Gastroesophageal sphincter (tissue), 4 donors: ENCODE measurements around the gene WDR64. TPM values are rescaled to one million over a fixed set of nuclear protein-coding genes. Genes with fewer than 3 reads are reported as not detected.

Experiments
- ATAC-seq: fragments of 150-250 bp; one replicate; pipeline ENCODE4 v1.9.1; 2016; ENCODE audit warnings: mild to moderate bottlenecking, moderate library complexity
- H3K27ac ChIP-seq, 4 donors: fragments of 200-600 bp; sonication (generic) in 3 of 4; 1 replicate in 3 of 4; 2 replicates in 1 of 4; pipeline ENCODE4 v1.5.1; 2016 to 2019
- H3K27me3 ChIP-seq: fragments of 200-600 bp; sonication (generic); one replicate; pipeline ENCODE4 v1.5.1; 2019
- H3K36me3 ChIP-seq, 2 donors: fragments of 200-600 bp; sonication (generic); one replicate each; pipeline ENCODE4 v1.5.1; 2019; ENCODE audit warnings: control low read depth in 1 of 2
- H3K4me1 ChIP-seq, 3 donors: fragments of 200-600 bp; sonication (generic); 1 replicate in 2 of 3; 2 replicates in 1 of 3; pipeline ENCODE4 v1.5.1; 2016 to 2019; ENCODE audit warnings: control low read depth in 2 of 3
- H3K4me3 ChIP-seq, 2 donors: fragments of 200-600 bp; sonication (generic); one replicate each; pipeline ENCODE4 v1.5.1; 2019; ENCODE audit warnings: mild to moderate bottlenecking in 1 of 2, moderate library complexity in 1 of 2
- H3K9me3 ChIP-seq, 3 donors: fragments of 200-600 bp; sonication (generic); one replicate each; pipeline ENCODE4 v1.5.1; 2017 to 2019; ENCODE audit warnings: control low read depth in 2 of 3
- CTCF ChIP-seq, 4 experiments: fragments of 200-600 bp in 2 of 4; fragments of 450-650 bp in 2 of 4; sonication (generic) in 1 of 4; IDR thresholded peaks; one replicate each; pipeline ENCODE4 v1.5.1; 2017 to 2019; ENCODE audit warnings: antibody characterized with exemption in 4 of 4, mild to moderate bottlenecking in 2 of 4, moderate library complexity in 2 of 4
- EP300 ChIP-seq: sonication (generic); formaldehyde crosslinking; IDR thresholded peaks from one replicate; pipeline ENCODE4 v1.6.1; 2017; ENCODE audit warnings: antibody characterized with exemption, mild to moderate bottlenecking
- POLR2A ChIP-seq, 2 donors: fragments of 450-650 bp; IDR thresholded peaks; one replicate each; pipeline ENCODE4 v1.6.1; 2017; ENCODE audit warnings: antibody characterized with exemption in 2 of 2, mild to moderate bottlenecking in 2 of 2, moderate library complexity in 1 of 2
- POLR2AphosphoS5 ChIP-seq: sonication (generic); formaldehyde crosslinking; IDR thresholded peaks from one replicate; pipeline ENCODE4 v1.6.1; 2017; ENCODE audit warnings: antibody characterized with exemption
- WGBS, 2 donors: methylation state at CpG; one replicate each; pipeline ENCODE4 v1.1.5; 2018; ENCODE audit warnings: low coverage in 1 of 2; 5-methylcytosine and 5-hydroxymethylcytosine counted together
- total RNA-seq, 4 donors: library from RNA; depleted of rRNA; stranded (reverse); fragments of >200 nt; gene quantifications; one replicate each; pipeline ENCODE4 v1.1.0, GENCODE V29; 2016

The WDR64 gene
- total RNA-seq, 4 donors from 2014 or later, result 0.16 TPM; not detected in 3

GRCh38 chr1:241674805-241675384 is 22.8 kb downstream of the WDR64 start:
- no peak for ATAC-seq

GRCh38 chr1:241675983-241676382 is 23.9 kb downstream of the WDR64 start:
- 46 to 73% methylated on average over 4 of the region's 4 CpGs for WGBS, 2 donors
- H3K27ac ChIP-seq, result no peak overlapping the region
- no peak for ATAC-seq
- no peaks in the 10 kb centered on the region for H3K4me1 ChIP-seq
- no peaks in the 10 kb centered on the region for H3K36me3 ChIP-seq
- H3K27me3 ChIP-seq, result peaks cover 9% of the 10 kb centered on the region
- TF ChIP-seq EP300 (no peak), CTCF (IDR thresholded peaks at IDR 0.05) (no peak), POLR2A (IDR thresholded peaks at IDR 0.05) (no peak), POLR2AphosphoS5 (no peak)
- H3K4me3 ChIP-seq, result no peak overlapping the region
- H3K9me3 ChIP-seq, result no peaks in the 10 kb centered on the region

More at GRCh38 chr1:241674805-241675384, 22.8 kb downstream of the WDR64 start:
- TF ChIP-seq CTCF (IDR thresholded peaks at IDR 0.05) (no peak), POLR2AphosphoS5 (no peak), POLR2A (IDR thresholded peaks at IDR 0.05) (no peak), EP300 (no peak)
- Histone ChIP-seq H3K27ac (no peak overlapping the region), H3K36me3 (no peaks in the 10 kb centered on the region), H3K4me3 (no peak overlapping the region), H3K27me3 (peaks cover 9% of the 10 kb centered on the region), H3K4me1 (no peaks in the 10 kb centered on the region), H3K9me3 (no peaks in the 10 kb centered on the region)
- 100% methylated on average over 1 of the region's 1 CpG; no CpG with 5 or more reads in 1 of the 2 donors for WGBS, 2 donors

- no peaks in the 10 kb centered on the region for H3K9me3 ChIP-seq
- no peak overlapping the region for H3K4me3 ChIP-seq
These were observed 25.1 kb downstream of the WDR64 start for GRCh38 chr1:241677201-241677600.

GRCh38 chr1:241678536-241678935 is 26.5 kb downstream of the WDR64 start:
- H3K36me3 ChIP-seq, result no peaks in the 10 kb centered on the region
- no peaks in the 10 kb centered on the region for H3K9me3 ChIP-seq
- no peak overlapping the region for H3K27ac ChIP-seq
- H3K4me1 ChIP-seq, result no peaks in the 10 kb centered on the region
- no peak overlapping the region for H3K4me3 ChIP-seq
- no peak for TF ChIP-seq POLR2AphosphoS5
- TF ChIP-seq POLR2A (IDR thresholded peaks at IDR 0.05), result no peak
- TF ChIP-seq EP300, result no peak
- TF ChIP-seq CTCF (IDR thresholded peaks at IDR 0.05), result no peak
- 80 to 93% methylated on average over 2 of the region's 2 CpGs for WGBS, 2 donors
- no peak for ATAC-seq
- H3K27me3 ChIP-seq, result no peaks in the 10 kb centered on the region

More at GRCh38 chr1:241677201-241677600, 25.1 kb downstream of the WDR64 start:
- TF ChIP-seq POLR2AphosphoS5 (no peak), CTCF (IDR thresholded peaks at IDR 0.05) (no peak), POLR2A (IDR thresholded peaks at IDR 0.05) (no peak)
- Histone ChIP-seq H3K4me1 (no peaks in the 10 kb centered on the region), H3K36me3 (no peaks in the 10 kb centered on the region), H3K27ac (no peak overlapping the region), H3K27me3 (peaks cover under 1% of the 10 kb centered on the region)
- no peak for ATAC-seq
- 79% methylated on average over 5 of the region's 5 CpGs for WGBS, 2 donors

- TF ChIP-seq POLR2A (IDR thresholded peaks at IDR 0.05) (no peak), EP300 (no peak), POLR2AphosphoS5 (no peak), CTCF (IDR thresholded peaks at IDR 0.05) (no peak)
- no peak for ATAC-seq
- Histone ChIP-seq H3K9me3 (no peaks in the 10 kb centered on the region), H3K4me3 (no peak overlapping the region), H3K27ac (no peak overlapping the region), H3K27me3 (no peaks in the 10 kb centered on the region), H3K4me1 (no peaks in the 10 kb centered on the region), H3K36me3 (no peaks in the 10 kb centered on the region)
- WGBS, 2 donors, result 86 to 87% methylated on average over 1 to 4 of the region's 4 CpGs
These were observed 27.3 kb downstream of the WDR64 start for GRCh38 chr1:241679404-241679803.
